Gastroesophageal sphincter (tissue), 4 donors: ENCODE data around the gene LRCH2. TPM values are rescaled to one million over a fixed set of nuclear protein-coding genes. Genes with fewer than 3 reads are reported as not detected.

Source experiments
- ATAC-seq: fragments of 150-250 bp; one replicate; pipeline ENCODE4 v1.9.1; 2016; ENCODE audit warnings: mild to moderate bottlenecking, moderate library complexity
- H3K27ac ChIP-seq, 4 donors: fragments of 200-600 bp; sonication (generic) in 3 of 4; 1 replicate in 3 of 4; 2 replicates in 1 of 4; pipeline ENCODE4 v1.5.1; 2016 to 2019
- H3K27me3 ChIP-seq: fragments of 200-600 bp; sonication (generic); one replicate; pipeline ENCODE4 v1.5.1; 2019
- H3K36me3 ChIP-seq, 2 donors: fragments of 200-600 bp; sonication (generic); one replicate each; pipeline ENCODE4 v1.5.1; 2019; ENCODE audit warnings: control low read depth in 1 of 2
- H3K4me1 ChIP-seq, 3 donors: fragments of 200-600 bp; sonication (generic); 1 replicate in 2 of 3; 2 replicates in 1 of 3; pipeline ENCODE4 v1.5.1; 2016 to 2019; ENCODE audit warnings: control low read depth in 2 of 3
- H3K4me3 ChIP-seq, 2 donors: fragments of 200-600 bp; sonication (generic); one replicate each; pipeline ENCODE4 v1.5.1; 2019; ENCODE audit warnings: mild to moderate bottlenecking in 1 of 2, moderate library complexity in 1 of 2
- H3K9me3 ChIP-seq, 3 donors: fragments of 200-600 bp; sonication (generic); one replicate each; pipeline ENCODE4 v1.5.1; 2017 to 2019; ENCODE audit warnings: control low read depth in 2 of 3
- CTCF ChIP-seq, 4 experiments: fragments of 200-600 bp in 2 of 4; fragments of 450-650 bp in 2 of 4; sonication (generic) in 1 of 4; IDR thresholded peaks; one replicate each; pipeline ENCODE4 v1.5.1; 2017 to 2019; ENCODE audit warnings: antibody characterized with exemption in 4 of 4, mild to moderate bottlenecking in 2 of 4, moderate library complexity in 2 of 4
- EP300 ChIP-seq: sonication (generic); formaldehyde crosslinking; IDR thresholded peaks from one replicate; pipeline ENCODE4 v1.6.1; 2017; ENCODE audit warnings: antibody characterized with exemption, mild to moderate bottlenecking
- POLR2A ChIP-seq, 2 donors: fragments of 450-650 bp; IDR thresholded peaks; one replicate each; pipeline ENCODE4 v1.6.1; 2017; ENCODE audit warnings: antibody characterized with exemption in 2 of 2, mild to moderate bottlenecking in 2 of 2, moderate library complexity in 1 of 2
- POLR2AphosphoS5 ChIP-seq: sonication (generic); formaldehyde crosslinking; IDR thresholded peaks from one replicate; pipeline ENCODE4 v1.6.1; 2017; ENCODE audit warnings: antibody characterized with exemption
- whole genome bisulfite sequencing, 2 donors: methylation state at CpG; one replicate each; pipeline ENCODE4 v1.1.5; 2018; ENCODE audit warnings: low coverage in 1 of 2; 5-methylcytosine and 5-hydroxymethylcytosine counted together
- total RNA-seq, 4 donors: library from RNA; depleted of rRNA; stranded (reverse); fragments of >200 nt; gene quantifications; one replicate each; pipeline ENCODE4 v1.1.0, GENCODE V29; 2016

The LRCH2 gene
- total RNA-seq, 4 donors from 2014 or later: 10.8 to 17.1 (median 14.5) TPM

DNA sequence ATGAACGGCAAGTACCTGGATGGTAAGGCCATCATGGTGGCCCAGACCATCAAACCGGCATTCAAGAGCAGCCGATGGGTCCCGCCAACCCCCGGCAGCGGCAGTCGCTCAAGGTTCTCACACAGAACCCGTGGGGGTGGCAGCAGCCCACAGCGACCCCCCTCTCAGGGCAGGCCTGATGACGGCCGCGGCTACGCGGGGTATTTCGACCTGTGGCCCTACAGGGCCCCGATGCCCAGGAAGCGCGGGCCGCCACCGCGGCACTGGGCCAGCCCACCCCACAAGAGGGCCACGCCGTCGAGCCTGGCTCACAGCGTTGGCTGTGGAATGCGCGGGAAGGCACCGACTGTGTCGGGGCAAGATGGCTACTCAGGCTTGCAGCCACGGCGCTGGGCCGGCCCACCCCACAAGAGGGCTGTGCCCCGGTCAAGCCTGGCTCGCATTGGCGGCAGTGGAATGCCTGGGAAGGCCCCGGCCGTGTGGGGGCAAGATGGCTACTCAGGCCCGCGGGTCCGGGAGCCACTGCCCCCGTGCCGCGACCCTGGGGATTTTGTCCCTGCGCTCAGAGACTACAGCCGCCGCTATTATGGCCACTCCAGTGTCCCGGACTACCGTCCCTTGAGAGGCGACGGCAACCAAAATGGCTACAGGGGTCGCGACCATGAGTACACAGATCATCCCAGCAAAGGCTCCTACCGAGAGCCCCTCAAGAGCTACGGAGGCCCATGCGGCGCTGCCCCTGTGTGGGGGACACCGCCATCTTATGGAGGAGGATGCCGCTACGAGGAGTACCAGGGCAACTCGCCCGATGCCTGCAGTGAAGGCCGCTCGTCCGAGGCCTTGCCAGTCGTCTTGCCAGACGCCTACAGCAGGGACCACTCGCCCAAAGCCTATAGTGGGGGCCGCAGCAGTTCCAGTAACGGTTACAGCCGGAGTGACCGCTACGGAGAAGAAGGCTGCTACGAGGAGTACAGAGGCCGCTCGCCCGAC is 44.0 kb downstream of the LRCH2 start:
- TF ChIP-seq EP300: no peak
- no peak for TF ChIP-seq CTCF (IDR thresholded peaks at IDR 0.05)
- no peak for TF ChIP-seq POLR2AphosphoS5
- no peak for TF ChIP-seq POLR2A (IDR thresholded peaks at IDR 0.05)

DNA sequence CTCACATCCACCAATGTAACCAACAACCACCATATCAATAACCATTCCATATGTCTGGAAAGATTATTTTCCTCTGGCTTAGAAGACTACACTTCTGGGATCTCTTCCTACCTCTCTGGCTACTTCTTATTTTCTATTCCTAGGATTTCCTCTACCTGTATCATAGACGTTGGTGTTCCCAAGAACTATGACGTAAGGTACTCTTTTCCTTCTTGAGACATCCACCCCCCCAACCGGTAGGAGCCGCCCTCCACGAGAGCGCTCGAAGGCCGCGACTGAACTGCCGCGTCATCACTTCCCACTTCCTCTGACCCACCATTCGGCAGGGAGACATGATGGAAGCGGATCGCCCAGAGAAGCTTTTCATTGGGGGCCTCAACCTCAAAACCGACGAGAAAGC is 44.8 kb downstream of the LRCH2 start, which contains the start of gene RBMXL3:
Gene RBMXL3 (plus strand): TSS at position 301 of the 400 bp plus-strand sequence. CDS start 32 bp downstream, at position 333.
- Histone ChIP-seq H3K27ac (no peak within 1 kb of the TSS), H3K9me3 (no peaks in the 10 kb centered on the region), H3K4me3 (no peak within 1 kb of the TSS), H3K4me1 (no peaks in the 10 kb centered on the region), H3K27me3 (no peaks in the 10 kb centered on the region), H3K36me3 (no peaks in the 10 kb centered on the region)
- TF ChIP-seq CTCF (IDR thresholded peaks at IDR 0.05) (no peak), POLR2AphosphoS5 (no peak), POLR2A (IDR thresholded peaks at IDR 0.05) (no peak), EP300 (no peak)
- ATAC-seq: no peak
- WGBS, 2 donors: 100% methylated on average over 2 of the region's 16 CpGs; no CpG with 5 or more reads in 1 of the 2 donors

More for the DNA sequence above, 44.0 kb downstream of the LRCH2 start:
- Histone ChIP-seq H3K4me1 (no peaks in the 10 kb centered on the region), H3K27ac (no peak overlapping the region), H3K9me3 (no peaks in the 10 kb centered on the region), H3K27me3 (no peaks in the 10 kb centered on the region), H3K4me3 (no peak overlapping the region), H3K36me3 (no peaks in the 10 kb centered on the region)
- 100% methylated on average over 2 of the region's 76 CpGs; no CpG with 5 or more reads in 1 of the 2 donors for WGBS, 2 donors
- ATAC-seq: no peak

- Histone ChIP-seq H3K9me3 (no peaks in the 10 kb centered on the region), H3K27me3 (no peaks in the 10 kb centered on the region), H3K27ac (no peak overlapping the region), H3K36me3 (no peaks in the 10 kb centered on the region), H3K4me1 (no peaks in the 10 kb centered on the region), H3K4me3 (no peak overlapping the region)
- TF ChIP-seq EP300 (no peak), POLR2AphosphoS5 (no peak), CTCF (IDR thresholded peaks at IDR 0.05) (no peak), POLR2A (IDR thresholded peaks at IDR 0.05) (no peak)
- no peak for ATAC-seq
- WGBS, 2 donors: 51 to 74% methylated on average over 2 of the region's 2 CpGs
These were observed 49.9 kb downstream of the LRCH2 start for GRCh38 chrX:115183980-115184379.

GRCh38 chrX:115178473-115178872 is 55.4 kb downstream of the LRCH2 start:
- Histone ChIP-seq H3K36me3 (no peaks in the 10 kb centered on the region), H3K27me3 (no peaks in the 10 kb centered on the region), H3K9me3 (no peaks in the 10 kb centered on the region), H3K4me3 (no peak overlapping the region), H3K27ac (no peak overlapping the region), H3K4me1 (no peaks in the 10 kb centered on the region)
- 60% methylated on average over 1 of the region's 1 CpG; no CpG with 5 or more reads in 1 of the 2 donors for WGBS, 2 donors
- TF ChIP-seq POLR2AphosphoS5 (no peak), CTCF (IDR thresholded peaks at IDR 0.05) (no peak), EP300 (no peak), POLR2A (IDR thresholded peaks at IDR 0.05) (no peak)
- ATAC-seq: no peak
